ENCODE results near the gene CMC2. TPM values are rescaled to one million over a fixed set of nuclear protein-coding genes. Genes with fewer than 3 reads are reported as not detected.

Gene CMC2
- total RNA-seq, 1 donor from 2014 or later: 52.8 TPM

GRCh38 chr16:80971819-80972218 is 34.9 kb downstream of the CMC2 start:
- H4K20me1 ChIP-seq (ENCODE audit: insufficient read depth, low read length): no peaks in the 10 kb centered on the region
- H3K4me2 ChIP-seq (ENCODE audit: low read length): no peak overlapping the region
- FAIRE-seq (no peak), DNase-seq (ENCODE audit: low read depth) (no peak)
- no peak overlapping the region for H3K27ac ChIP-seq (ENCODE audit: low read depth, low read length)
- no peaks in the 10 kb centered on the region for H3K27me3 Mint-ChIP-seq (ENCODE audit: low read depth, unreplicated experiment)
- H3K79me2 ChIP-seq (ENCODE audit: insufficient read depth, low read length): no peaks in the 10 kb centered on the region
- H2AFZ ChIP-seq (ENCODE audit: low read depth, low read length): no peak overlapping the region
- H3K4me1 ChIP-seq (ENCODE audit: insufficient read depth, low read length): peaks cover 8% of the 10 kb centered on the region
- H3K4me3 Mint-ChIP-seq (ENCODE audit: unreplicated experiment): no peak overlapping the region
- no peak overlapping the region for H3K4me3 ChIP-seq (ENCODE audit: insufficient read depth, low read depth, low read length)
- no peak overlapping the region for H3K9ac ChIP-seq (ENCODE audit: low read length)
- H3K36me3 ChIP-seq (ENCODE audit: insufficient read depth, low read length): peaks cover 6% of the 10 kb centered on the region
- no peak for TF ChIP-seq EZH2 (IDR thresholded peaks at IDR 0.05; ENCODE audit: insufficient read depth, low read length)
- no peak for TF ChIP-seq CTCF (IDR thresholded peaks at IDR 0.05; ENCODE audit: insufficient read depth, low read depth, low read length)
- H3K4me1 Mint-ChIP-seq (ENCODE audit: low read depth, unreplicated experiment): peaks cover 5% of the 10 kb centered on the region
- no peak overlapping the region for H3K27ac Mint-ChIP-seq (ENCODE audit: unreplicated experiment)
- no peaks in the 10 kb centered on the region for H3K9me3 Mint-ChIP-seq (ENCODE audit: unreplicated experiment)
- H3K27me3 ChIP-seq (ENCODE audit: insufficient read depth, low read length): no peaks in the 10 kb centered on the region
- peaks cover 2% of the 10 kb centered on the region for H3K36me3 Mint-ChIP-seq (ENCODE audit: low read depth, unreplicated experiment)
- no peaks in the 10 kb centered on the region for H3K9me3 ChIP-seq (ENCODE audit: insufficient read depth, low read depth, low read length)

- peaks cover 3% of the 10 kb centered on the region for H3K36me3 ChIP-seq (ENCODE audit: insufficient read depth, low read length)
- Mint-ChIP-seq H3K4me3 (ENCODE audit: unreplicated experiment) (no peak overlapping the region), H3K9me3 (ENCODE audit: unreplicated experiment) (no peaks in the 10 kb centered on the region), H3K36me3 (ENCODE audit: low read depth, unreplicated experiment) (no peaks in the 10 kb centered on the region), H3K4me1 (ENCODE audit: low read depth, unreplicated experiment) (peaks cover 5% of the 10 kb centered on the region), H3K27ac (ENCODE audit: unreplicated experiment) (no peak overlapping the region), H3K27me3 (ENCODE audit: low read depth, unreplicated experiment) (no peaks in the 10 kb centered on the region)
- DNase-seq (ENCODE audit: low read depth) (no peak), FAIRE-seq (no peak)
- H4K20me1 ChIP-seq (ENCODE audit: insufficient read depth, low read length): no peaks in the 10 kb centered on the region
- H3K9me3 ChIP-seq (ENCODE audit: insufficient read depth, low read depth, low read length): no peaks in the 10 kb centered on the region
- TF ChIP-seq CTCF (IDR thresholded peaks at IDR 0.05; ENCODE audit: insufficient read depth, low read depth, low read length): no peak
- TF ChIP-seq EZH2 (IDR thresholded peaks at IDR 0.05; ENCODE audit: insufficient read depth, low read length): no peak
- no peak overlapping the region for H3K4me3 ChIP-seq (ENCODE audit: insufficient read depth, low read depth, low read length)
- H3K4me2 ChIP-seq (ENCODE audit: low read length): no peak overlapping the region
- no peak overlapping the region for H3K9ac ChIP-seq (ENCODE audit: low read length)
- peak overlapping the region; percentile 39 for H3K27ac ChIP-seq (ENCODE audit: low read depth, low read length)
- no peak overlapping the region for H2AFZ ChIP-seq (ENCODE audit: low read depth, low read length)
- no peaks in the 10 kb centered on the region for H3K79me2 ChIP-seq (ENCODE audit: insufficient read depth, low read length)
- no peaks in the 10 kb centered on the region for H3K27me3 ChIP-seq (ENCODE audit: insufficient read depth, low read length)
- H3K4me1 ChIP-seq (ENCODE audit: insufficient read depth, low read length): peaks cover 8% of the 10 kb centered on the region
These were observed 37.6 kb downstream of the CMC2 start for GRCh38 chr16:80969114-80969484.

GRCh38 chr16:80968386-80969113 is 38.1 kb downstream of the CMC2 start:
- Mint-ChIP-seq H3K4me1 (ENCODE audit: low read depth, unreplicated experiment) (peaks cover 5% of the 10 kb centered on the region), H3K27ac (ENCODE audit: unreplicated experiment) (no peak overlapping the region), H3K9me3 (ENCODE audit: unreplicated experiment) (no peaks in the 10 kb centered on the region), H3K4me3 (ENCODE audit: unreplicated experiment) (no peak overlapping the region), H3K27me3 (ENCODE audit: low read depth, unreplicated experiment) (no peaks in the 10 kb centered on the region), H3K36me3 (ENCODE audit: low read depth, unreplicated experiment) (no peaks in the 10 kb centered on the region)
- peak overlapping the region; percentile 39 for H3K27ac ChIP-seq (ENCODE audit: low read depth, low read length)
- TF ChIP-seq EZH2 (IDR thresholded peaks at IDR 0.05; ENCODE audit: insufficient read depth, low read length) (no peak), CTCF (IDR thresholded peaks at IDR 0.05; ENCODE audit: insufficient read depth, low read depth, low read length) (no peak)
- peak; percentile 65 for DNase-seq (ENCODE audit: low read depth)
- H3K4me1 ChIP-seq (ENCODE audit: insufficient read depth, low read length): peaks cover 8% of the 10 kb centered on the region
- peaks cover 3% of the 10 kb centered on the region for H3K36me3 ChIP-seq (ENCODE audit: insufficient read depth, low read length)
- H4K20me1 ChIP-seq (ENCODE audit: insufficient read depth, low read length): no peaks in the 10 kb centered on the region
- no peaks in the 10 kb centered on the region for H3K9me3 ChIP-seq (ENCODE audit: insufficient read depth, low read depth, low read length)
- H2AFZ ChIP-seq (ENCODE audit: low read depth, low read length): no peak overlapping the region
- no peak overlapping the region for H3K4me3 ChIP-seq (ENCODE audit: insufficient read depth, low read depth, low read length)
- H3K79me2 ChIP-seq (ENCODE audit: insufficient read depth, low read length): no peaks in the 10 kb centered on the region
- no peak overlapping the region for H3K9ac ChIP-seq (ENCODE audit: low read length)
- FAIRE-seq: no peak
- no peaks in the 10 kb centered on the region for H3K27me3 ChIP-seq (ENCODE audit: insufficient read depth, low read length)
- no peak overlapping the region for H3K4me2 ChIP-seq (ENCODE audit: low read length)
